BLaER1 (cell line): ENCODE results near the gene RPS6KC1.

Experiments
- H3K27ac ChIP-seq: shearing (Covaris generic); formaldehyde crosslinking; 2 replicates; pipeline ENCODE4 v1.8.1; 2022
- H3K27me3 ChIP-seq: shearing (Covaris generic); formaldehyde crosslinking; 2 replicates; pipeline ENCODE4 v1.8.1; 2022
- H3K36me3 ChIP-seq: shearing (Covaris generic); formaldehyde crosslinking; 2 replicates; pipeline ENCODE4 v1.8.1; 2022
- H3K4me1 ChIP-seq: shearing (Covaris generic); formaldehyde crosslinking; 2 replicates; pipeline ENCODE4 v1.8.1; 2022
- H3K4me2 ChIP-seq: shearing (Covaris generic); formaldehyde crosslinking; 2 replicates; pipeline ENCODE4 v1.8.1; 2022
- H3K4me3 ChIP-seq: shearing (Covaris generic); formaldehyde crosslinking; 2 replicates; pipeline ENCODE4 v1.8.1; 2022
- H3K9ac ChIP-seq: shearing (Covaris generic); formaldehyde crosslinking; 2 replicates; pipeline ENCODE4 v1.8.1; 2022
- H3K9me3 ChIP-seq: shearing (Covaris generic); formaldehyde crosslinking; 2 replicates; pipeline ENCODE4 v1.8.1; 2022
- H4K20me1 ChIP-seq: shearing (Covaris generic); formaldehyde crosslinking; 2 replicates; pipeline ENCODE4 v1.8.1; 2022
- Cebpa-rat ChIP-seq: shearing (Covaris generic); IDR thresholded peaks from 2 replicates; pipeline ENCODE4 v1.8.1; 2022

Gene RPS6KC1

DNA sequence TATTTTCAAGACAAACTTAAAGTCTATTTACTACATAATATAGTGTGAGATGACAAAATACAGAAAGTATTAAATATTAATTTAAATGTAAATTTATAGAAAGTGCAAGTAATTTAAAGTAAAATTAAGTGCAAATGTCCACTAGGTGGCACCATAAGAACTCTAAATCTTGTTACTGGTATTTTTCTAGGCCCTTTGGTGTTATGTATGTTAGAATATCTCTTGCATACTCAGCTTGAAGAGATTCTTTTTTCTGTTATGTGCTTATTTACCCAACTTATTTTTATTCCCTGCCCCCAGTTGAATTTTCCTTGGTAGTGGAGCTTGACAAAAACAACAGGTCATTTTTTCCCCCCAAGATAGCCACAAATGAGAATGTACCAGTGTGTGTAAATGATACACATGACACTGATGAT is 71.5 kb downstream of the RPS6KC1 start:
- Histone ChIP-seq H3K9ac (no peak overlapping the region), H3K9me3 (no peaks in the 10 kb centered on the region), H3K4me1 (no peaks in the 10 kb centered on the region), H3K4me3 (no peak overlapping the region), H3K36me3 (no peaks in the 10 kb centered on the region), H3K4me2 (no peak overlapping the region), H4K20me1 (no peaks in the 10 kb centered on the region), H3K27me3 (no peaks in the 10 kb centered on the region), H3K27ac (no peak overlapping the region)
- no peak for TF ChIP-seq Cebpa-rat

DNA sequence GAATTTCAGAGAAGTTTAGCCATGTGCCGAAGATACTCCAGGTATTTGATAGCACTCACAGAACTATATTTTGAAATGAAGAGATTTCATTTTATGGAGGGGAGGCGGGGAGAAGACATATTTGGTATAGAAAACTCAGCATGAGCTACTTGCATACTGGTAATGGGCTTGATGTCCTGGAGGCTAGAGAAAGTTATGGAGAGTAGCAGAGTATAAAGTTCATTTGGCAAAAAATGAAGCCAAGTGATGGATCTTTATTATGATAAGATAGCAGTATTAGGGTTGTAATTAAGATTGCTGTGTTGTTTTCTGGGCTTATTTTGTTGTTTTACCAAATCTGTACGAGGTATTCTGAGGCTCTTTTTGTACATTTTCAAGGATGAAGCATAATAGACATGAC is 72.0 kb downstream of the RPS6KC1 start:
- no peaks in the 10 kb centered on the region for H3K36me3 ChIP-seq
- TF ChIP-seq Cebpa-rat, result no peak
- no peaks in the 10 kb centered on the region for H3K9me3 ChIP-seq
- H3K27ac ChIP-seq, result no peak overlapping the region
- H3K9ac ChIP-seq, result no peak overlapping the region
- no peaks in the 10 kb centered on the region for H3K4me1 ChIP-seq
- H3K4me2 ChIP-seq, result no peak overlapping the region
- no peaks in the 10 kb centered on the region for H4K20me1 ChIP-seq
- no peak overlapping the region for H3K4me3 ChIP-seq
- H3K27me3 ChIP-seq, result no peaks in the 10 kb centered on the region

DNA sequence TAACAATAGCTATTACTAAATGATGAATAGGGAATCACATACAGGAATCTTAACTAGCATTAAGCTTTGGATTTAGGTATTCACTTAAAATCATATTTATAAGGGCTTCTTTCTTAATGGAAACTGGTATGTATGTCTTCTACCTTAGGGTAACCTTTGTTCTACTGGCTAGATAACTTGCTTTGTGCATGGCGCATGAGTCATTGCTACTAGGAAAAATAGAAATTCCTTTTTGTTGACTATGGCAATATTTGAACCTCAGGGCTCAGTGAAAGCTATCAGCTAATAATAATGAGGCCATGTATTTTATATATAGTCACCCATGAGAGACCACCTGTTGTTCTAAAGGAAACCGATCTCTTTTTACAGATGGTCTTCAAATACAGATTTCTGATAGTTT is 72.5 kb downstream of the RPS6KC1 start:
- TF ChIP-seq Cebpa-rat, result no peak
- H3K4me3 ChIP-seq, result no peak overlapping the region
- no peak overlapping the region for H3K4me2 ChIP-seq

DNA sequence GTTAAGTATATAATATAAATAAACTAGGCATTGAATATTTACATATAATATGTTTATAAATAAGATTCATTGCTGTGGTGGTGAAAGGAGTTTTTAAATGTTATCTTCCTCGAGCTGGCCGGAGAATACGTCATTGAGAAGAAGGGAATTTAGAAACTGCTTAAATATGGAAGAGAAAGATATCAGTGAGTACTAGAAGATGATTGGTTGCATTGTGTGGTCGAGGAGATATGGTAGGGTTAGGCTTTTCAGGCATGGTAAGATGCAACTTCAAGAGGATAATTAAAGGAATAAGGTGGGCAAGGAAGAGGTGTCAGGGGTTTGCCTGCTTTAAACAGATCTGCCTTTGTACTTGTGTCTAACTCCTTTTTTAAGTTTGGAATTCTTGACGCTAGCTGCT is 73.5 kb downstream of the RPS6KC1 start:
- peaks cover 10% of the 10 kb centered on the region for H3K4me1 ChIP-seq
- H3K9ac ChIP-seq, result no peak overlapping the region
- no peak for TF ChIP-seq Cebpa-rat
- H3K27ac ChIP-seq, result no peak overlapping the region
- H3K9me3 ChIP-seq, result no peaks in the 10 kb centered on the region
- no peak overlapping the region for H3K4me3 ChIP-seq
- no peaks in the 10 kb centered on the region for H4K20me1 ChIP-seq
- no peaks in the 10 kb centered on the region for H3K36me3 ChIP-seq
- no peak overlapping the region for H3K4me2 ChIP-seq
- H3K27me3 ChIP-seq, result no peaks in the 10 kb centered on the region

More for the DNA sequence above, 72.5 kb downstream of the RPS6KC1 start:
- Histone ChIP-seq H3K4me1 (no peaks in the 10 kb centered on the region), H3K36me3 (no peaks in the 10 kb centered on the region), H4K20me1 (no peaks in the 10 kb centered on the region), H3K9me3 (no peaks in the 10 kb centered on the region), H3K27ac (no peak overlapping the region), H3K27me3 (no peaks in the 10 kb centered on the region), H3K9ac (no peak overlapping the region)

DNA sequence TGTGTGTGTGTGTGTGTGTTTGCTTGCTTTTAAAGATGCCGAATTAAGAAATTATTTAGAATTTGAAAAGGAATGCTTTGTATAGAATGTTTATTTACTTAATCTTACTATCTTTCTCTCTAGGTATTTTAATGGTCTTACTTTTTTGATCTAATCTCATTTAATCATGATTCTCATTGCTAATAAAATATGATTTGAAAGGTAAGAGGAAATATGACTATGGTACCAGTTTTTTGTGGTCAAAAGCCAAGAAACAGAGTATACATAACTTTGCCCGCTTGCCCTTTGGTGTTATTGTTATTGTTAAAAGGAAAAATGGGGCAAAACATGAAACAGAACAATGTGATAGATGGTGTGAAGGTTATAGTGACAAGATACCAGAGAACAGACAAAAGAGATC is 74.6 kb downstream of the RPS6KC1 start:
- Histone ChIP-seq H3K4me1 (peaks cover 11% of the 10 kb centered on the region), H3K4me3 (no peak overlapping the region), H3K27ac (no peak overlapping the region), H3K27me3 (no peaks in the 10 kb centered on the region), H3K9me3 (no peaks in the 10 kb centered on the region), H3K4me2 (no peak overlapping the region), H4K20me1 (no peaks in the 10 kb centered on the region), H3K9ac (no peak overlapping the region), H3K36me3 (no peaks in the 10 kb centered on the region)
- no peak for TF ChIP-seq Cebpa-rat

DNA sequence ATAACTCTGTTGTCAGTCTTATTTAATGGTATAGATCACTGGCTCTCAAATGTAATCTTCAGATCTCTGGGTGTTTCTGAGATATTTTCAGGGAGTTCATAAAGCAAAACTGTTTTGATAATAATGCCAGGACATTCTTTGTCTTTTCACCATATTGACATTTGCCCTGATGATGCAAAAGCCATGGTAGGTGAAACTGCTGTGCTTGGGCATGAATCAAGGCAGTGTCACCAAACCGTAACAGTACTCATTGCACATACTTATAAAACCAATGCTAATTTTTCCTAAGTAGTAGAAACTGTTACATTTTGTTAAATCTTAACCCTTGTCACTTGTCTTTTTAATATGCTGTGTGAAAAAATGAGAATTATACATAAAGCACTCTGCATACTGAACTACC is 76.0 kb downstream of the RPS6KC1 start:
- H3K27me3 ChIP-seq, result no peaks in the 10 kb centered on the region
- no peak overlapping the region for H3K4me3 ChIP-seq
- H3K4me1 ChIP-seq, result peaks cover 11% of the 10 kb centered on the region
- H3K9me3 ChIP-seq, result no peaks in the 10 kb centered on the region
- no peaks in the 10 kb centered on the region for H3K36me3 ChIP-seq
- no peak for TF ChIP-seq Cebpa-rat
- no peak overlapping the region for H3K27ac ChIP-seq
- H3K9ac ChIP-seq, result no peak overlapping the region
- H4K20me1 ChIP-seq, result no peaks in the 10 kb centered on the region
- H3K4me2 ChIP-seq, result no peak overlapping the region

DNA sequence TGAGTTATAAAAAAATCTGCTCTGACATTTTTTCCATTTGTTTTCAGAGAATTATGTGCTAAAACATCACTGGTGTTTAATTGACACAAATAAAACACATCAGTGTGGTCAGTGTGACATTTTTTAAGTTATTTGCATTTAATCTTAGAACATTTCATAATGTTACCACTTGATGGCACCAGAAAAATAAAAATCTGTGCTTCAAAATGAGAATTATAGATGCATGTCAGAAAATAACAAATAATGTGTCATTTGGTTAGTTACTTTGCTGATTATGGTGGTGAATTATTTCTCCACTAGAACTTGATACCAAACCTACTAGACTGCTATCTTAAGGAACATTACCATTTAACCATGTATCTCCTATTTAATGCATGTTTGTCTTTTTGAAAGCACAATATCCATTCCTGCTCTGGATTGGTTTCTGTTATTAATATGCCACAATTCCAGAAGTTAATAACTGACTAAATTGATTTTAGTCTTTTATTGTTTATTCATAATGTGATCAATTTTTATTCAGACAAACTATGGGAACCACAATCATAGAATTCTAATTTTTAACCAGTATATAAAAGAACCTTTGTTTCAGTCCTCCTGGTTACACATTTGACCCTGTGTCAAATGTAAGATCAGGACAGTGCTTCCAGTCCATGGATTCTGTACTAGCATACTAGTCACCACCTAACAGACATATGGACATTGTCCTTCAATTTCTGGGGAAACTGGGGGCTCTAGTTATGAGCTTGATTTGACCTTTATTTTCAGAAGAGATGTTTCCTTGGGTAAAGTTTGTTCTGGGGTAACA is 81.0 kb downstream of the RPS6KC1 start:
- Histone ChIP-seq H3K4me1 (peaks cover 11% of the 10 kb centered on the region), H3K27me3 (no peaks in the 10 kb centered on the region), H4K20me1 (no peaks in the 10 kb centered on the region), H3K4me3 (no peak overlapping the region), H3K27ac (no peak overlapping the region), H3K9ac (no peak overlapping the region), H3K36me3 (no peaks in the 10 kb centered on the region), H3K9me3 (no peaks in the 10 kb centered on the region), H3K4me2 (no peak overlapping the region)
- TF ChIP-seq Cebpa-rat, result no peak

DNA sequence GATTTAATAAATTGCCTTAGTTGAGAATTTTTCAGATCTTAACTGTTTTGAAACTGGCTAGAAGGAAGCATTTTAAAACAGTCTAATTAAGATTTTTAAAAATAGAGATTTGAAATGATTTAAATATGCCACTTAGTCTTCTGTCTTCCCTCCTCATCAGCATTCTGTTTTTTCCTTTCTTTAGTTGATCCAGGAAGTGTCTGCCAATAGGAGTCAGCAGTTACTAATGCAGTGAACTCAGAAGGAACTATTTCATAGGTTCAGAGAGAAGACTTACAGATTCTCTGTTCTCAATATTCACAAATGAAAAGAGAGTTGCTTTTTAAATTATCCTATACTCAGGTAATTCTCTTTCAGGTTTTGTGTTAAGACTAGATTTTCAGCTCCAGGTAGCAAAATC is 84.5 kb downstream of the RPS6KC1 start:
- H4K20me1 ChIP-seq, result no peaks in the 10 kb centered on the region
- no peak overlapping the region for H3K27ac ChIP-seq
- no peaks in the 10 kb centered on the region for H3K27me3 ChIP-seq
- no peaks in the 10 kb centered on the region for H3K36me3 ChIP-seq
- no peak overlapping the region for H3K4me2 ChIP-seq
- no peaks in the 10 kb centered on the region for H3K9me3 ChIP-seq
- H3K4me1 ChIP-seq, result no peaks in the 10 kb centered on the region
- no peak for TF ChIP-seq Cebpa-rat
- H3K4me3 ChIP-seq, result no peak overlapping the region
- H3K9ac ChIP-seq, result no peak overlapping the region

DNA sequence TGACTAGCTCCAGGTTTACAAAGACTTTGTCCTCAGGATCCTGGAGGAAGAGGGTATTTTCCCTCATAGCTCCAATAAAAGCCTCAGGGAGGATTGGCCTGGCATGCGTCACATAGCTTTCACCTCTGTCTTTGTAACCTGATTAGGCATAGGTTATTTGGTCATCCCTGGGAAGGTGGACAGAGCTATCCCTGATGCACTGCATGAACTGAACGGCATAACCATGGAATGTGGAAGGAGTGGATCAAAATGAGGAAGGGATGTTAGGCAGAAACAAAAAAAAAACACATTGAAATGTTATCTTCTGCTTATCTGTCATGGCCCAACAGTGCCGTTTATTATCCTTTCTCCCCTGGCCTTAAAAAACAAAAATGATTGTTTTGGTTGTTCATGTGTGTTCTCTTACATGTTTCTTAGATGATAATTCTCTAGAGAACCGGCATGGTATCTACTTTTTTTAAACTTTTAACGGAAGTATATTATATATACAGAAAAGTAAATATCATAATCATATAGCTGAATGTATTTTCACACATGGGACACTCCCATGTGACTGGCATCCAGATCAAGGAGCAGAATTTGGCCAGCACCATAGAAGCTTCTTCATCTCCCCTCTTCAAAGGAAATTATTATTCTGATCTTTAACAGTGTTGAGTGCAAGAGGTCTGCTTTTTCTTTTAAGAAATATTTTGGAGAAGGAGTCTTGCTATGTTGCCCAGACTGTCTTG is 85.3 kb downstream of the RPS6KC1 start:
- no peaks in the 10 kb centered on the region for H3K4me1 ChIP-seq
- TF ChIP-seq Cebpa-rat, result no peak
- H3K36me3 ChIP-seq, result no peaks in the 10 kb centered on the region
- H3K4me2 ChIP-seq, result no peak overlapping the region
- no peaks in the 10 kb centered on the region for H3K27me3 ChIP-seq
- H3K9ac ChIP-seq, result no peak overlapping the region
- H4K20me1 ChIP-seq, result no peaks in the 10 kb centered on the region
- H3K9me3 ChIP-seq, result no peaks in the 10 kb centered on the region
- no peak overlapping the region for H3K27ac ChIP-seq
- H3K4me3 ChIP-seq, result no peak overlapping the region

DNA sequence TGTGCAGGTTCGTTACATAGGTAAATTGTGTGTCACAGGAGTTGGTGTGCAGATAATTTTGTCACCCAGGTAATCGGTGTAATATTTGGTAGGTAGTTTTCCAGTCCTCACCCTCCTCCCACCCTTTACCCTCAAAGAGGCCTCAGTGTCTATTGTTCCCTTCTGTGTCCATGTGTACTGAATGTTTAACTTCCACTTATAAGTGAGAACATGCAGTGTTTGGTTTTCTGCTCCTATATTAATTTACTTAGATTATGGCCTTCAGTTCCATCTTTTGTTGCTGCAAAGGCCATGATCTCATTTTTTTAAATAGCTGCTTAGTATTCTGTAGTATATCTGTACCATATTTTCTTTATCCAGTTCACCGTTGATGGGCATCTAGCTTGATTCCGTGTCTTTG is 87.3 kb downstream of the RPS6KC1 start:
- no peak overlapping the region for H3K4me2 ChIP-seq
- no peak overlapping the region for H3K27ac ChIP-seq
- no peaks in the 10 kb centered on the region for H3K4me1 ChIP-seq
- no peak overlapping the region for H3K9ac ChIP-seq
- H3K27me3 ChIP-seq, result no peaks in the 10 kb centered on the region
- no peaks in the 10 kb centered on the region for H4K20me1 ChIP-seq
- H3K9me3 ChIP-seq, result no peaks in the 10 kb centered on the region
- no peaks in the 10 kb centered on the region for H3K36me3 ChIP-seq
- H3K4me3 ChIP-seq, result no peak overlapping the region
- TF ChIP-seq Cebpa-rat, result no peak
